SK-N-SH treated with all-trans-retinoic acid at 6 μM for 48 hours (cell line): ENCODE measurements around the gene COG1.
"Not testable (repeated sequence)": the region's sequence is repeated elsewhere in the genome, so short reads cannot be mapped to it uniquely, and the experiment has no call there.

Experiments
- ATAC-seq: fragments of 200-7000 bp; cut with Tn5 transposase; 3 replicates; pipeline ENCODE4 v1.9.1; 2020; ENCODE audit warnings: mild to moderate bottlenecking, moderate library complexity
- ARNTL ChIP-seq: fragments of 450-650 bp; formaldehyde crosslinking; IDR thresholded peaks from 2 replicates; pipeline ENCODE4 v1.5.0; 2020; ENCODE audit warnings: low read depth, mild to moderate bottlenecking, moderate library complexity, borderline replicate concordance
- BACH2 ChIP-seq: fragments of 250-450 bp; sonication (Bioruptor Pico); IDR thresholded peaks from 2 replicates; pipeline ENCODE4 v1.9.0; 2021; ENCODE audit warnings: mild to moderate bottlenecking, borderline replicate concordance
- CREB5 ChIP-seq: fragments of 250-450 bp; sonication (Bioruptor Pico); IDR thresholded peaks from 2 replicates; pipeline ENCODE4 v1.5.1; 2020; ENCODE audit warnings: low read depth, mild to moderate bottlenecking, moderate library complexity
- CSDC2 ChIP-seq: fragments of 250-450 bp; sonication (Bioruptor Pico); IDR thresholded peaks from 2 replicates; pipeline ENCODE4 v1.5.0; 2020; ENCODE audit warnings: mild to moderate bottlenecking, moderate library complexity
- CSRNP3 ChIP-seq: fragments of 250-450 bp; sonication (Bioruptor Pico); IDR thresholded peaks from 2 replicates; pipeline ENCODE4 v1.5.1; 2021; ENCODE audit warnings: mild to moderate bottlenecking, moderate library complexity
- GLIS3 ChIP-seq: fragments of 250-450 bp; sonication (Bioruptor Pico); IDR thresholded peaks from 2 replicates; pipeline ENCODE4 v1.5.0; 2020; ENCODE audit warnings: mild to moderate bottlenecking, moderate library complexity
- OSR1 ChIP-seq: fragments of 250-450 bp; sonication (Bioruptor Pico); IDR thresholded peaks from 2 replicates; pipeline ENCODE4 v1.8.0; 2022; ENCODE audit warnings: moderate library complexity, mild to moderate bottlenecking, inconsistent platforms
- POU6F1 ChIP-seq: fragments of 250-450 bp; sonication (Bioruptor Pico); IDR thresholded peaks from 2 replicates; pipeline ENCODE4 v1.8.0; 2021; ENCODE audit warnings: low read depth, mild to moderate bottlenecking, moderate library complexity, borderline replicate concordance
- PPARA ChIP-seq: fragments of 250-450 bp; sonication (Bioruptor Pico); IDR thresholded peaks from 2 replicates; pipeline ENCODE4 v1.5.0; 2020; ENCODE audit warnings: mild to moderate bottlenecking, borderline replicate concordance
- RARB ChIP-seq: fragments of 250-450 bp; sonication (Bioruptor Pico); IDR thresholded peaks from 2 replicates; pipeline ENCODE4 v1.8.0; 2021; ENCODE audit warnings: mild to moderate bottlenecking, moderate library complexity
- SNAI2 ChIP-seq: fragments of 250-450 bp; sonication (Bioruptor Pico); IDR thresholded peaks from 2 replicates; pipeline ENCODE4 v1.5.0; 2020; ENCODE audit warnings: mild to moderate bottlenecking, moderate library complexity
- TCF4 ChIP-seq: fragments of 250-450 bp; sonication (Bioruptor Pico); IDR thresholded peaks from 2 replicates; pipeline ENCODE4 v1.8.0; 2021; ENCODE audit warnings: mild to moderate bottlenecking, moderate library complexity, borderline replicate concordance
- TOX ChIP-seq: fragments of 250-450 bp; sonication (Bioruptor Pico); IDR thresholded peaks from 2 replicates; pipeline ENCODE4 v1.8.0; 2021; ENCODE audit warnings: mild to moderate bottlenecking, moderate library complexity, borderline replicate concordance
- TSHZ2 ChIP-seq: fragments of 250-450 bp; sonication (Bioruptor Pico); IDR thresholded peaks from 2 replicates; pipeline ENCODE4 v1.5.0; 2020; ENCODE audit warnings: mild to moderate bottlenecking, moderate library complexity
- ZFP3 ChIP-seq: fragments of 250-450 bp; sonication (Bioruptor Pico); IDR thresholded peaks from 2 replicates; pipeline ENCODE4 v1.5.0; 2020; ENCODE audit warnings: mild to moderate bottlenecking, moderate library complexity
- ZFP30 ChIP-seq: fragments of 450-650 bp; formaldehyde crosslinking; IDR thresholded peaks from 2 replicates; pipeline ENCODE4 v1.5.0; 2022; ENCODE audit warnings: mild to moderate bottlenecking, moderate library complexity
- ZNF565 ChIP-seq: fragments of 450-650 bp; formaldehyde crosslinking; conservative IDR thresholded peaks from 2 replicates; pipeline ENCODE4 v1.5.0; 2020; ENCODE audit warnings: low read depth, mild to moderate bottlenecking, moderate library complexity
- ZNF8 ChIP-seq: fragments of 450-650 bp; formaldehyde crosslinking; IDR thresholded peaks from 2 replicates; pipeline ENCODE4 v1.5.0; 2020; ENCODE audit warnings: mild to moderate bottlenecking, moderate library complexity

Gene COG1

GRCh38 chr17:73192894-73193701 is at the start of gene COG1:
Gene COG1 (plus strand): TSS chr17:73193055. CDS start chr17:73193070, 15 bp downstream.
- TF ChIP-seq TSHZ2 (CRISPR knock-in tag) (peak; percentile 63; the same call in 1 of the 2 replicates), ZFP3 (CRISPR knock-in tag) (peak; percentile 55; the same call in 1 of the 2 replicates), TCF4 (CRISPR knock-in tag) (no peak), GLIS3 (0 out of 2 replicates have a peak, but pooled peaks have one; percentile 63), POU6F1 (CRISPR knock-in tag) (no peak), RARB (CRISPR knock-in tag) (no peak), CSDC2 (CRISPR knock-in tag) (no peak), PPARA (no peak)
- ATAC-seq, result peak; percentile 82

GRCh38 chr17:73144209-73144608 is 48.6 kb upstream of the COG1 start:
- ATAC-seq, result not testable (repeated sequence)

GRCh38 chr17:73145641-73146040 is 47.2 kb upstream of the COG1 start:
- no peak for TF ChIP-seq TCF4 (CRISPR knock-in tag)
- no peak for TF ChIP-seq ZFP30
- no peak for TF ChIP-seq CSDC2 (CRISPR knock-in tag)
- no peak for ATAC-seq

GRCh38 chr17:73147791-73148190 is 45.1 kb upstream of the COG1 start:
- not testable (repeated sequence) for ATAC-seq

- TF ChIP-seq PPARA (no peak), TSHZ2 (CRISPR knock-in tag) (no peak), TCF4 (CRISPR knock-in tag) (no peak), ZNF565 (CRISPR knock-in tag) (no peak), OSR1 (CRISPR knock-in tag) (no peak), ZNF8 (CRISPR knock-in tag) (no peak), POU6F1 (CRISPR knock-in tag) (no peak), SNAI2 (CRISPR knock-in tag) (no peak), BACH2 (CRISPR knock-in tag) (no peak), CSRNP3 (CRISPR knock-in tag) (no peak), ARNTL (CRISPR knock-in tag) (no peak), TOX (CRISPR knock-in tag) (no peak), ZFP3 (CRISPR knock-in tag) (no peak), CSDC2 (CRISPR knock-in tag) (no peak), CREB5 (CRISPR knock-in tag) (no peak), GLIS3 (no peak), ZFP30 (no peak)
- TF ChIP-seq, all 23 proteins: peak for 0
- ATAC-seq, result no peak
Observed at GRCh38 chr17:73148540-73149334, 44.1 kb upstream of the COG1 start.
